ENCODE measurements around the gene ABR.
"Not testable (repeated sequence)": the region's sequence is repeated elsewhere in the genome, so short reads cannot be mapped to it uniquely, and the experiment has no call there.

The ABR gene

GRCh38 chr17:1001640-1002411, 178.0 kb downstream of the ABR start:
- Histone ChIP-seq H3K4me3 (ENCODE audit: low read length) (no peak overlapping the region), H3K4me1 (ENCODE audit: insufficient read depth, low read length) (peaks cover 11% of the 10 kb centered on the region), H3K27me3 (ENCODE audit: insufficient read depth, low read length) (no peaks in the 10 kb centered on the region), H2AFZ (ENCODE audit: low read depth, low read length) (no peak overlapping the region), H3K36me3 (ENCODE audit: insufficient read depth, low read length) (peaks cover 56% of the 10 kb centered on the region), H3K9me3 (ENCODE audit: low read length) (no peaks in the 10 kb centered on the region)

- peaks cover 11% of the 10 kb centered on the region for H3K4me1 ChIP-seq (ENCODE audit: insufficient read depth, low read length)
- H3K27me3 ChIP-seq (ENCODE audit: insufficient read depth, low read length), result no peaks in the 10 kb centered on the region
- no peak overlapping the region for H3K4me3 ChIP-seq (ENCODE audit: low read length)
- H3K36me3 ChIP-seq (ENCODE audit: insufficient read depth, low read length), result peaks cover 49% of the 10 kb centered on the region
- H3K9me3 ChIP-seq (ENCODE audit: low read length), result no peaks in the 10 kb centered on the region
- no peak overlapping the region for H2AFZ ChIP-seq (ENCODE audit: low read depth, low read length)
Observed at GRCh38 chr17:1000597-1001461, 179.0 kb downstream of the ABR start.

- Histone ChIP-seq H3K27me3 (ENCODE audit: insufficient read depth, low read length) (no peaks in the 10 kb centered on the region), H3K4me3 (ENCODE audit: low read length) (peak overlapping the region; percentile 97), H3K4me1 (ENCODE audit: insufficient read depth, low read length) (peaks cover 11% of the 10 kb centered on the region), H3K36me3 (ENCODE audit: insufficient read depth, low read length) (peaks cover 31% of the 10 kb centered on the region), H3K9me3 (ENCODE audit: low read length) (no peaks in the 10 kb centered on the region), H2AFZ (ENCODE audit: low read depth, low read length) (no peak overlapping the region)
Observed at GRCh38 chr17:998111-998510, 181.7 kb downstream of the ABR start.

GRCh38 chr17:996554-997344, 183.0 kb downstream of the ABR start, which contains the start of gene TIMM22:
TIMM22 (plus strand) TSS chr17:997129; CDS start chr17:997143, 14 bp downstream.
- no peaks in the 10 kb centered on the region for H3K27me3 ChIP-seq (ENCODE audit: insufficient read depth, low read length)
- H2AFZ ChIP-seq (ENCODE audit: low read depth, low read length), result peak within 1 kb of the TSS; percentile 78
- H3K36me3 ChIP-seq (ENCODE audit: insufficient read depth, low read length), result peaks cover 22% of the 10 kb centered on the region
- H3K4me1 ChIP-seq (ENCODE audit: insufficient read depth, low read length), result peaks cover 11% of the 10 kb centered on the region
- no peaks in the 10 kb centered on the region for H3K9me3 ChIP-seq (ENCODE audit: low read length)
- peak within 1 kb of the TSS; percentile 97 for H3K4me3 ChIP-seq (ENCODE audit: low read length)

- H3K36me3 ChIP-seq (ENCODE audit: insufficient read depth, low read length); H3K27me3 ChIP-seq (ENCODE audit: insufficient read depth, low read length); H3K4me3 ChIP-seq (ENCODE audit: low read length); H2AFZ ChIP-seq (ENCODE audit: low read depth, low read length); H3K9me3 ChIP-seq (ENCODE audit: low read length): not testable (repeated sequence)
- H3K4me1 ChIP-seq (ENCODE audit: insufficient read depth, low read length), result peaks cover 11% of the 10 kb centered on the region
Observed at GRCh38 chr17:995324-995723, 184.5 kb downstream of the ABR start.

GRCh38 chr17:992933-993332, 186.8 kb downstream of the ABR start:
- Histone ChIP-seq H3K27me3 (ENCODE audit: insufficient read depth, low read length) (no peaks in the 10 kb centered on the region), H2AFZ (ENCODE audit: low read depth, low read length) (no peak overlapping the region), H3K36me3 (ENCODE audit: insufficient read depth, low read length) (no peaks in the 10 kb centered on the region), H3K9me3 (ENCODE audit: low read length) (no peaks in the 10 kb centered on the region), H3K4me3 (ENCODE audit: low read length) (no peak overlapping the region), H3K4me1 (ENCODE audit: insufficient read depth, low read length) (peaks cover 3% of the 10 kb centered on the region)

- H2AFZ ChIP-seq (ENCODE audit: low read depth, low read length), result no peak overlapping the region
- no peaks in the 10 kb centered on the region for H3K4me1 ChIP-seq (ENCODE audit: insufficient read depth, low read length)
- no peak overlapping the region for H3K4me3 ChIP-seq (ENCODE audit: low read length)
- no peaks in the 10 kb centered on the region for H3K9me3 ChIP-seq (ENCODE audit: low read length)
- no peaks in the 10 kb centered on the region for H3K27me3 ChIP-seq (ENCODE audit: insufficient read depth, low read length)
- no peaks in the 10 kb centered on the region for H3K36me3 ChIP-seq (ENCODE audit: insufficient read depth, low read length)
Observed at GRCh38 chr17:988561-988960, 191.2 kb downstream of the ABR start.

- H3K9me3 ChIP-seq (ENCODE audit: low read length), result no peaks in the 10 kb centered on the region
- H3K27me3 ChIP-seq (ENCODE audit: insufficient read depth, low read length), result no peaks in the 10 kb centered on the region
- no peaks in the 10 kb centered on the region for H3K4me1 ChIP-seq (ENCODE audit: insufficient read depth, low read length)
- no peaks in the 10 kb centered on the region for H3K36me3 ChIP-seq (ENCODE audit: insufficient read depth, low read length)
- no peak overlapping the region for H3K4me3 ChIP-seq (ENCODE audit: low read length)
- no peak overlapping the region for H2AFZ ChIP-seq (ENCODE audit: low read depth, low read length)
Observed at GRCh38 chr17:987931-988330, 191.8 kb downstream of the ABR start.

GRCh38 chr17:986322-986929, 193.4 kb downstream of the ABR start:
- no peaks in the 10 kb centered on the region for H3K4me1 ChIP-seq (ENCODE audit: insufficient read depth, low read length)
- H3K36me3 ChIP-seq (ENCODE audit: insufficient read depth, low read length), result no peaks in the 10 kb centered on the region
- H3K4me3 ChIP-seq (ENCODE audit: low read length), result no peak overlapping the region
- H3K9me3 ChIP-seq (ENCODE audit: low read length), result no peaks in the 10 kb centered on the region
- H3K27me3 ChIP-seq (ENCODE audit: insufficient read depth, low read length), result no peaks in the 10 kb centered on the region
- H2AFZ ChIP-seq (ENCODE audit: low read depth, low read length), result no peak overlapping the region

- Histone ChIP-seq H2AFZ (ENCODE audit: low read depth, low read length) (no peak overlapping the region), H3K4me1 (ENCODE audit: insufficient read depth, low read length) (peaks cover 8% of the 10 kb centered on the region), H3K9me3 (ENCODE audit: low read length) (no peaks in the 10 kb centered on the region), H3K4me3 (ENCODE audit: low read length) (no peak overlapping the region), H3K36me3 (ENCODE audit: insufficient read depth, low read length) (no peaks in the 10 kb centered on the region), H3K27me3 (ENCODE audit: insufficient read depth, low read length) (no peaks in the 10 kb centered on the region)
Observed at GRCh38 chr17:983921-984320, 195.9 kb downstream of the ABR start.

GRCh38 chr17:981292-981658, 198.5 kb downstream of the ABR start:
- Histone ChIP-seq H3K27me3 (ENCODE audit: insufficient read depth, low read length) (no peaks in the 10 kb centered on the region), H3K36me3 (ENCODE audit: insufficient read depth, low read length) (no peaks in the 10 kb centered on the region), H3K4me1 (ENCODE audit: insufficient read depth, low read length) (peaks cover 22% of the 10 kb centered on the region), H2AFZ (ENCODE audit: low read depth, low read length) (no peak overlapping the region), H3K4me3 (ENCODE audit: low read length) (peak overlapping the region; percentile 4), H3K9me3 (ENCODE audit: low read length) (no peaks in the 10 kb centered on the region)

GRCh38 chr17:980406-981291, 199.1 kb downstream of the ABR start:
- H3K27me3 ChIP-seq (ENCODE audit: insufficient read depth, low read length), result no peaks in the 10 kb centered on the region
- H2AFZ ChIP-seq (ENCODE audit: low read depth, low read length), result peak overlapping the region; percentile 91
- peaks cover 2% of the 10 kb centered on the region for H3K36me3 ChIP-seq (ENCODE audit: insufficient read depth, low read length)
- H3K9me3 ChIP-seq (ENCODE audit: low read length), result no peaks in the 10 kb centered on the region
- H3K4me1 ChIP-seq (ENCODE audit: insufficient read depth, low read length), result peaks cover 22% of the 10 kb centered on the region
- H3K4me3 ChIP-seq (ENCODE audit: low read length), result peak overlapping the region; percentile 73
